Nephron progenitor cell (in vitro differentiated cells): ENCODE measurements around the gene HNRNPH1.

Experiments
- DNase-seq: peaks from one replicate; pipeline ENCODE4 v3.0.0; 2021
- H3K27ac Mint-ChIP-seq: 2 replicates; pipeline ENCODE4 v1.8.0; 2021; ENCODE audit warnings: mild to moderate bottlenecking, moderate library complexity, mixed read lengths
- H3K27me3 Mint-ChIP-seq: 2 replicates; pipeline ENCODE4 v1.8.0; 2021; ENCODE audit warnings: mild to moderate bottlenecking, low read depth, mixed read lengths; ENCODE audit not compliant: poor library complexity
- H3K36me3 Mint-ChIP-seq: 2 replicates; pipeline ENCODE4 v1.8.0; 2021; ENCODE audit warnings: low read depth, mixed read lengths
- H3K4me1 Mint-ChIP-seq: 2 replicates; pipeline ENCODE4 v1.8.0; 2021; ENCODE audit warnings: mixed read lengths
- H3K4me3 Mint-ChIP-seq: 2 replicates; pipeline ENCODE4 v1.8.0; 2021; ENCODE audit warnings: mild to moderate bottlenecking, moderate library complexity, mixed read lengths
- H3K9me3 Mint-ChIP-seq: 2 replicates; pipeline ENCODE4 v1.8.0; 2021; ENCODE audit warnings: mild to moderate bottlenecking, moderate library complexity, mixed read lengths
- TF ChIP-seq, protein P1 (sequence below): fragments of 200-600 bp; sonication (generic); IDR thresholded peaks from 2 replicates; pipeline ENCODE4 v1.5.0; 2021; ENCODE audit warnings: antibody characterized with exemption

Gene HNRNPH1

DNA sequence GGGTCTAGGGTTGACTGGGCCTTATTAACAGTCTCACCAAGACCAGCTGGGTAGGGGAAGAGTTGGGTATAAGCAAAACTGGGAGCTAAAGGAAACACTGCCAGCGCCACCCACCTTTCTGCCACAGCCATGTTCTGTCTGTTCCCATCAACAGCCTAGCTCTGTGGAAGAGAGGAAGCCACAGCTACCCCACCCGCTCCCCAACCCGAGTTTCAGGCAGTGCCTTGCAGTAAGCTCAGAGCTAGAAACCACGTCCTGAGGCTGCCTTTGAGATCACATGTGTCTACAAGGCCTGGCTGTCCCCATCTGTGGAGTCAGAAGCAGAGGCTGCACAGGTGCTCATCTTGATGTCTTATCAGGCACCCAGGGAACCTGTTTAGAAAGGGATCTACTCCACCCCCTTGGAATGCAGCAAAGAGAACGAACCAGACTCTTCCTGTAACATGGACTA is 15.3 kb downstream of the HNRNPH1 start:
- Mint-ChIP-seq H3K27ac (peak overlapping the region; percentile 97), H3K27me3 (peaks cover 5% of the 10 kb centered on the region), H3K9me3 (no peaks in the 10 kb centered on the region), H3K4me1 (peaks cover 46% of the 10 kb centered on the region), H3K36me3 (peaks cover 58% of the 10 kb centered on the region), H3K4me3 (no peak overlapping the region)
- no peak for DNase-seq
- TF ChIP-seq, protein P1, sequence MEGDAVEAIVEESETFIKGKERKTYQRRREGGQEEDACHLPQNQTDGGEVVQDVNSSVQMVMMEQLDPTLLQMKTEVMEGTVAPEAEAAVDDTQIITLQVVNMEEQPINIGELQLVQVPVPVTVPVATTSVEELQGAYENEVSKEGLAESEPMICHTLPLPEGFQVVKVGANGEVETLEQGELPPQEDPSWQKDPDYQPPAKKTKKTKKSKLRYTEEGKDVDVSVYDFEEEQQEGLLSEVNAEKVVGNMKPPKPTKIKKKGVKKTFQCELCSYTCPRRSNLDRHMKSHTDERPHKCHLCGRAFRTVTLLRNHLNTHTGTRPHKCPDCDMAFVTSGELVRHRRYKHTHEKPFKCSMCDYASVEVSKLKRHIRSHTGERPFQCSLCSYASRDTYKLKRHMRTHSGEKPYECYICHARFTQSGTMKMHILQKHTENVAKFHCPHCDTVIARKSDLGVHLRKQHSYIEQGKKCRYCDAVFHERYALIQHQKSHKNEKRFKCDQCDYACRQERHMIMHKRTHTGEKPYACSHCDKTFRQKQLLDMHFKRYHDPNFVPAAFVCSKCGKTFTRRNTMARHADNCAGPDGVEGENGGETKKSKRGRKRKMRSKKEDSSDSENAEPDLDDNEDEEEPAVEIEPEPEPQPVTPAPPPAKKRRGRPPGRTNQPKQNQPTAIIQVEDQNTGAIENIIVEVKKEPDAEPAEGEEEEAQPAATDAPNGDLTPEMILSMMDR = no peak

DNA sequence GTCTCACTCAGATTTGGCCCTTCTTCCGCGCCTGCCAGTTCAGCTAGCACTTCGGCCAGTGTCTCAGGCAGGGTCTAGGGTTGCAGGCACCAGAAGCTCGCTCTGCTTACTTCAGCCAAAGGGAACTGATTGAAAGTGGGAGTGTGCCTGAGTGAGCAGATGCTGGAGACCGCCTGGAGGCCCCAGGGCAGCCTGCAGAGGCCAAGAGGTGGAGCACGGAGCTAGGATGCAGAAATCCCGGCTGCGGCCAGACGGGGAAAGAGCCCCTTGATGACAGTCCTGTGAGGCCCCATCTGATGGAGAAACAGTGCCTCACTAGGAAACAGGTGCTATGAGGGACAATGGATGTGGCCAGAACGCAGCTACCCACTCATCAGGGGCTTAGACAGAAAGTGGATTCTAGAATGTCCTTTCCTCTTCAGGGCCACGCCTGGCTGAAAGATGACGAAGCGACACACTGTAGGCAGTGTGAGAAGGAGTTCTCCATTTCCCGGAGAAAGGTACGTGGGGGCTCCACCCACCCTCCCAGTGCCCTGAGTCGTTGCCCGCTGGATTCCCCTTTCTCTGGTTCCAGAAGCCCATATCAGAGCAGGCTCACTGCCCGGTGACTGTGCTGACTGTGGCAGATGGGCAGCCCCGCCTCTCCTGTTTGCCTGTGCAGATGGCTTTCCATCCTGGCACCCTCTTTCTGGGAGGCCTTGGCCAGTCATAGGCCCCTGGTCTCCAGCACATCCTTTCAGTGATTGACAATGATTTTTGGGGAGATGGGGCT is 16.1 kb downstream of the HNRNPH1 start:
- Mint-ChIP-seq H3K4me1 (peaks cover 38% of the 10 kb centered on the region), H3K4me3 (no peak overlapping the region), H3K27ac (peak overlapping the region; percentile 97), H3K36me3 (peaks cover 54% of the 10 kb centered on the region), H3K9me3 (no peaks in the 10 kb centered on the region), H3K27me3 (peaks cover 2% of the 10 kb centered on the region)
- no peak for DNase-seq
- TF ChIP-seq, protein P1 = no peak

- Mint-ChIP-seq H3K27me3 (peaks cover 2% of the 10 kb centered on the region), H3K36me3 (peaks cover 52% of the 10 kb centered on the region), H3K27ac (peak overlapping the region; percentile 97), H3K9me3 (no peaks in the 10 kb centered on the region), H3K4me3 (no peak overlapping the region), H3K4me1 (peaks cover 36% of the 10 kb centered on the region)
- no peak for DNase-seq
- TF ChIP-seq, protein P1 = no peak
Observed at GRCh38 chr5:179606910-179607159, 16.6 kb downstream of the HNRNPH1 start.

DNA sequence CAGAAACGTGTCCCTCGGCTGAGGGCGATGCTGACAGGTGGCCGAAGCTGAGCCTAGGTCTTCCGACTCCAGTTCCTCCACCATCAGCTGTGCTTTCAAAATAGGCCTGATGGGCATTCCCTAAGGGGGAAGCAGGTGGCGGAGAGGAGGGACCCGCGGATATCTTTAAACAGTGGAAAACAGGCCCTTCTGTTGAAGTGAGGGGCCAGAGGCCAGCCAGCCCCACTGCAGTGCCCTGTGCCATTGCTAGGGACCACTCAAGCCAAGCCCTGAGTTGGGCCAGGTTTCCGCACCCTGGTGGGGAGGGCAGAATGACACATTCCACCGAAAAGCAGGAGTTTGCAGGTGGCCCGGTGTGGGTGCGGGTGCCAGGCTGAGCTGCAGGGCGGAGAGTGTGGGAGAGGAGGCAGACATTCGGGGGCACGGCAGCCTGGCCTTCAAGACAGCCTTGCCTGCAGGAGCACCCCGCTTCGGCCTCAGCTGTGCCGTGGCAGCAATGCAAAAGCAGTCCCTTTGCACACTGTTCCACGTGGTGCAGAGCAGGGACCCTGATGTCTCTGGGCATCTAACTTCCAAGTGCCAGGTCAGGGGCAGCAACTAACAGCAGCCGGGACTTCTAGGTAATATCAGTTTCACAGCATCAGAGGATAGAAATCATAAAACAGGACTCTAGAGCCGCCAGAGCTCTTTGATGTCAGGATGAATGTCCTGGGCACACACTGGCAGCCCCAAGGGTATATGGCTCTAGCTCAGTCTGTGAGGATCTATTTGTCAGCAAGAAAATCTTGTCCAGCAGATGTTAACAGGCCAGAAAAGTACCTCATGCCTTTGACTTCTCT is 17.2 kb downstream of the HNRNPH1 start:
- TF ChIP-seq, protein P1 = no peak
- H3K27ac Mint-ChIP-seq = peak overlapping the region; percentile 97
- H3K27me3 Mint-ChIP-seq = peaks cover 2% of the 10 kb centered on the region
- DNase-seq = no peak
- no peaks in the 10 kb centered on the region for H3K9me3 Mint-ChIP-seq
- H3K4me3 Mint-ChIP-seq = no peak overlapping the region
- H3K36me3 Mint-ChIP-seq = peaks cover 49% of the 10 kb centered on the region
- H3K4me1 Mint-ChIP-seq = peaks cover 32% of the 10 kb centered on the region

GRCh38 chr5:179605026-179605833 is 18.2 kb downstream of the HNRNPH1 start:
- peaks cover 2% of the 10 kb centered on the region for H3K27me3 Mint-ChIP-seq
- no peak for DNase-seq
- no peaks in the 10 kb centered on the region for H3K9me3 Mint-ChIP-seq
- no peak overlapping the region for H3K4me3 Mint-ChIP-seq
- peaks cover 22% of the 10 kb centered on the region for H3K4me1 Mint-ChIP-seq
- peaks cover 45% of the 10 kb centered on the region for H3K36me3 Mint-ChIP-seq
- TF ChIP-seq, protein P1 = no peak
- H3K27ac Mint-ChIP-seq = peak overlapping the region; percentile 77
